Loucy (cell line): ENCODE results near the gene WDR35.

Experiments used
- H2AFZ ChIP-seq: fragments of 200-600 bp; sonication (generic); 2 replicates; pipeline ENCODE4 v1.6.0; 2016; ENCODE audit warnings: antibody characterized with exemption, mild to moderate bottlenecking, low read length, moderate library complexity
- H3F3A ChIP-seq: fragments of 200-600 bp; 2 replicates; pipeline ENCODE4 v1.6.0; 2016; ENCODE audit warnings: antibody characterized with exemption, low read depth, mild to moderate bottlenecking
- H3K27me3 ChIP-seq: fragments of 200-600 bp; sonication (generic); 2 replicates; pipeline ENCODE4 v1.6.1; 2014; ENCODE audit warnings: low read length, mild to moderate bottlenecking; ENCODE audit not compliant: insufficient read depth, poor library complexity, severe bottlenecking
- H3K36me3 ChIP-seq: fragments of 200-600 bp; sonication (generic); 2 replicates; pipeline ENCODE4 v1.6.1; 2016; ENCODE audit warnings: low read length; ENCODE audit not compliant: insufficient read depth
- H3K4me1 ChIP-seq: fragments of 200-600 bp; sonication (generic); 2 replicates; pipeline ENCODE4 v1.5.1; 2014; ENCODE audit warnings: low read length, mild to moderate bottlenecking; ENCODE audit not compliant: insufficient read depth, poor library complexity, severe bottlenecking
- H3K4me2 ChIP-seq: fragments of 200-600 bp; sonication (generic); 2 replicates; pipeline ENCODE4 v1.6.0; 2014; ENCODE audit warnings: antibody characterized with exemption, low read length, low read depth, mild to moderate bottlenecking; ENCODE audit not compliant: poor library complexity, severe bottlenecking
- H3K4me3 ChIP-seq: fragments of 200-600 bp; sonication (generic); 2 replicates; pipeline ENCODE4 v1.5.1; 2014; ENCODE audit warnings: low read length, mild to moderate bottlenecking, mixed read lengths; ENCODE audit not compliant: poor library complexity, severe bottlenecking
- H3K79me2 ChIP-seq: fragments of 200-600 bp; sonication (generic); 2 replicates; pipeline ENCODE4 v1.6.1; 2014; ENCODE audit warnings: low read length; ENCODE audit not compliant: insufficient read depth
- H3K9ac ChIP-seq: fragments of 200-600 bp; sonication (generic); 2 replicates; pipeline ENCODE4 v1.6.0; 2014; ENCODE audit warnings: mild to moderate bottlenecking, low read depth, low read length, moderate library complexity; ENCODE audit not compliant: poor library complexity, severe bottlenecking
- H3K9me2 ChIP-seq: fragments of 200-600 bp; sonication (generic); replicated peaks from 2 replicates; pipeline ENCODE4 v1.6.1; 2016; ENCODE audit warnings: low read depth, low read length, mixed read lengths
- H3K9me3 ChIP-seq: fragments of 200-600 bp; sonication (generic); 2 replicates; pipeline ENCODE4 v1.6.1; 2014; ENCODE audit warnings: mild to moderate bottlenecking, antibody characterized with exemption, low read length, low read depth; ENCODE audit not compliant: insufficient read depth
- H4K20me1 ChIP-seq: fragments of 200-600 bp; sonication (generic); 2 replicates; pipeline ENCODE4 v1.6.0; 2014; ENCODE audit warnings: antibody characterized with exemption, low read length, mild to moderate bottlenecking; ENCODE audit not compliant: insufficient read depth, poor library complexity, severe bottlenecking
- CTCF ChIP-seq: fragments of 200-600 bp; sonication (generic); conservative IDR thresholded peaks from 2 replicates; pipeline ENCODE4 v1.5.1; 2014; ENCODE audit warnings: mild to moderate bottlenecking, antibody characterized with exemption, low read length
- EZH2phosphoT487 ChIP-seq: fragments of 200-600 bp; IDR thresholded peaks from 2 replicates; pipeline ENCODE4 v1.6.1; 2018; ENCODE audit warnings: antibody characterized with exemption, mild to moderate bottlenecking, moderate library complexity, borderline replicate concordance

Gene WDR35

GRCh38 chr2:19989667-19990415 is at the start of gene WDR35:
Gene WDR35, minus strand, starts transcription at chr2:19990105. Its CDS starts 90 bp downstream, at chr2:19990015.
- H3K36me3 ChIP-seq: no peaks in the 10 kb centered on the region
- no peaks in the 10 kb centered on the region for H3K79me2 ChIP-seq
- no peak within 1 kb of the TSS for H3K4me3 ChIP-seq
- H3K9ac ChIP-seq: no peak within 1 kb of the TSS
- no peaks in the 10 kb centered on the region for H3K9me2 ChIP-seq
- H3F3A ChIP-seq: no peaks in the 10 kb centered on the region
- no peak within 1 kb of the TSS for H3K4me2 ChIP-seq
- no peaks in the 10 kb centered on the region for H4K20me1 ChIP-seq
- no peak within 1 kb of the TSS for H2AFZ ChIP-seq
- no peak for TF ChIP-seq CTCF
- H3K27me3 ChIP-seq: no peaks in the 10 kb centered on the region
- H3K4me1 ChIP-seq: no peaks in the 10 kb centered on the region
- H3K9me3 ChIP-seq: no peaks in the 10 kb centered on the region

- Histone ChIP-seq H3F3A (no peaks in the 10 kb centered on the region), H4K20me1 (peaks cover 27% of the 10 kb centered on the region), H3K9me2 (no peaks in the 10 kb centered on the region), H3K4me1 (peaks cover 20% of the 10 kb centered on the region), H3K9ac (no peak overlapping the region), H2AFZ (no peak overlapping the region), H3K27me3 (no peaks in the 10 kb centered on the region), H3K9me3 (no peaks in the 10 kb centered on the region), H3K79me2 (peaks cover 35% of the 10 kb centered on the region), H3K36me3 (peaks cover 85% of the 10 kb centered on the region), H3K4me2 (peak overlapping the region; percentile 43), H3K4me3 (no peak overlapping the region)
- no peak for TF ChIP-seq CTCF
- TF ChIP-seq EZH2phosphoT487: no peak
These were observed 47.8 kb upstream of the WDR35 start for GRCh38 chr2:20037660-20038059.

GRCh38 chr2:20035955-20036666 is 46.2 kb upstream of the WDR35 start:
- H3K4me2 ChIP-seq: peak overlapping the region; percentile 43
- H3K9me2 ChIP-seq: no peaks in the 10 kb centered on the region
- no peaks in the 10 kb centered on the region for H3K27me3 ChIP-seq
- H2AFZ ChIP-seq: no peak overlapping the region
- peaks cover 95% of the 10 kb centered on the region for H3K36me3 ChIP-seq
- TF ChIP-seq EZH2phosphoT487 (no peak), CTCF (no peak)
- no peak overlapping the region for H3K4me3 ChIP-seq
- H4K20me1 ChIP-seq: peaks cover 11% of the 10 kb centered on the region
- H3K79me2 ChIP-seq: peaks cover 20% of the 10 kb centered on the region; the same call in 1 of the 2 replicates
- H3K9me3 ChIP-seq: no peaks in the 10 kb centered on the region
- H3K9ac ChIP-seq: peak overlapping the region; percentile 23
- H3K4me1 ChIP-seq: peaks cover 15% of the 10 kb centered on the region
- no peaks in the 10 kb centered on the region for H3F3A ChIP-seq
